Measurements from ENCODE around the gene KLHL21. TPM values are rescaled to one million over a fixed set of nuclear protein-coding genes. Genes with fewer than 3 reads are reported as not detected.

Gene KLHL21
- total RNA-seq, 6 donors from 2014 or later: 26.4 to 66.0 (median 39.7) TPM

GRCh38 chr1:6546326-6546725 is 56.3 kb downstream of the KLHL21 start:
- no peaks in the 10 kb centered on the region for H3K9me3 ChIP-seq
- TF ChIP-seq CTCF (IDR thresholded peaks at IDR 0.05) (no peak), POLR2A (IDR thresholded peaks at IDR 0.05) (no peak), POLR2AphosphoS5 (IDR thresholded peaks at IDR 0.05) (no peak), EP300 (IDR thresholded peaks at IDR 0.05) (no peak)
- H3K27ac ChIP-seq: peak overlapping the region in 2 of 4 donors; percentile 15 to 35
- no peaks in the 10 kb centered on the region for H3K27me3 ChIP-seq
- ATAC-seq (ENCODE audit: low FRiP score in 2 of 2): no peak
- WGBS, 2 donors: 49 to 53% methylated on average over 5 of the region's 5 CpGs
- no peak overlapping the region for H3K4me3 ChIP-seq
- peaks cover 6 to 92% (median 65%) of the 10 kb centered on the region in 4 donors for H3K36me3 ChIP-seq
- DNase-seq: no peak
- peaks cover 0 to 18% (median 8%) of the 10 kb centered on the region in 4 donors for H3K4me1 ChIP-seq

GRCh38 chr1:6545276-6546112 is 57.2 kb downstream of the KLHL21 start:
- H3K4me1 ChIP-seq: peaks cover 0 to 18% (median 8%) of the 10 kb centered on the region in 4 donors
- ATAC-seq (ENCODE audit: low FRiP score in 2 of 2) (no peak), DNase-seq (no peak)
- H3K27ac ChIP-seq: peak overlapping the region in 1 of 4 donors; percentile 35
- TF ChIP-seq CTCF (IDR thresholded peaks at IDR 0.05) (no peak), EP300 (IDR thresholded peaks at IDR 0.05) (no peak), POLR2AphosphoS5 (IDR thresholded peaks at IDR 0.05) (no peak), POLR2A (IDR thresholded peaks at IDR 0.05) (no peak)
- no peaks in the 10 kb centered on the region for H3K9me3 ChIP-seq
- peaks cover 9 to 95% (median 68%) of the 10 kb centered on the region in 4 donors for H3K36me3 ChIP-seq
- H3K27me3 ChIP-seq: no peaks in the 10 kb centered on the region
- WGBS, 2 donors: 56 to 61% methylated on average over 10 of the region's 10 CpGs
- no peak overlapping the region for H3K4me3 ChIP-seq

- H3K4me3 ChIP-seq: no peak overlapping the region
- H3K36me3 ChIP-seq: peaks cover 9 to 90% (median 64%) of the 10 kb centered on the region in 4 donors
- H3K4me1 ChIP-seq: peaks cover 0 to 18% (median 8%) of the 10 kb centered on the region in 4 donors
- no peak overlapping the region for H3K27ac ChIP-seq
- ATAC-seq (ENCODE audit: low FRiP score in 2 of 2) (no peak), DNase-seq (no peak)
- H3K27me3 ChIP-seq: no peaks in the 10 kb centered on the region
- TF ChIP-seq CTCF (IDR thresholded peaks at IDR 0.05) (no peak), POLR2A (IDR thresholded peaks at IDR 0.05) (no peak), POLR2AphosphoS5 (IDR thresholded peaks at IDR 0.05) (no peak), EP300 (IDR thresholded peaks at IDR 0.05) (no peak)
- 72 to 77% methylated on average over 3 of the region's 3 CpGs for WGBS, 2 donors
- no peaks in the 10 kb centered on the region for H3K9me3 ChIP-seq
Observed at GRCh38 chr1:6544831-6545230, 57.8 kb downstream of the KLHL21 start.

Small RNA genes lying within 50 kb of the gene (small RNA-seq; reads per million reads assigned to genes)
- 0 reads per million in 4 donors for gene RNU6-731P

Other genes with a start within 250 kb of the KLHL21 start
- 10 to 100 TPM in 5 of 6 donors, 1 to 10 TPM in 1; 8.2 to 33.4 (median 26.5) TPM for gene ACOT7, start 209.1 kb downstream of the KLHL21 start, total RNA-seq
- 10 to 100 TPM in 1 of 6 donors, 1 to 10 TPM in 5; 1.8 to 11.4 (median 3.7) TPM for gene HES2, start 182.9 kb downstream of the KLHL21 start, total RNA-seq
- gene ESPN, start 178.1 kb downstream of the KLHL21 start, total RNA-seq: 10 to 100 TPM in 2 of 6 donors, 1 to 10 TPM in 4; 2.1 to 27.2 (median 4.8) TPM
- 10 to 100 TPM in 4 of 6 donors, 1 to 10 TPM in 2; 4.6 to 51.3 (median 14.0) TPM for gene TNFRSF25, start 136.7 kb downstream of the KLHL21 start, total RNA-seq
- 10 to 100 TPM in 5 of 6 donors, 1 to 10 TPM in 1; 5.0 to 31.4 (median 12.6) TPM for gene PLEKHG5, start 111.2 kb downstream of the KLHL21 start, total RNA-seq
- gene NOL9, start 48.4 kb downstream of the KLHL21 start, total RNA-seq: 10 to 100 TPM; 19.6 to 41.9 (median 24.7) TPM
- gene TAS1R1, start 47.6 kb downstream of the KLHL21 start, total RNA-seq: under 1 TPM in 2 of 6 donors, not detected in 4; 0.11 to 0.15 TPM
- 10 to 100 TPM; 16.2 to 56.6 (median 36.9) TPM for gene ZBTB48, start 22.9 kb downstream of the KLHL21 start, total RNA-seq
- gene PHF13, start 10.9 kb upstream of the KLHL21 start, total RNA-seq: 10 to 100 TPM in 3 of 6 donors, 1 to 10 TPM in 3; 8.4 to 23.0 (median 9.8) TPM
- 10 to 100 TPM in 5 of 6 donors, 1 to 10 TPM in 1; 7.7 to 26.2 (median 17.3) TPM for gene THAP3, start 22.0 kb upstream of the KLHL21 start, total RNA-seq
- gene DNAJC11, start 98.9 kb upstream of the KLHL21 start, total RNA-seq: 10 to 100 TPM; 35.9 to 44.0 (median 38.2) TPM
- gene CAMTA1, start 182.6 kb upstream of the KLHL21 start, total RNA-seq: 10 to 100 TPM; 38.8 to 74.0 (median 46.1) TPM

Data from upper lobe of left lung (tissue), 6 donors.